ENCODE results near the gene APLN.

APLN gene

GRCh38 chrX:129632443-129632842 is 22.3 kb downstream of the APLN start:
- no peak overlapping the region for H3K27ac ChIP-seq (ENCODE audit: low read depth, low read length)
- H3K4me1 ChIP-seq (ENCODE audit: control insufficient read depth, low read length) = no peaks in the 10 kb centered on the region
- no peaks in the 10 kb centered on the region for H3K79me2 ChIP-seq (ENCODE audit: control insufficient read depth, low read length)
- no peaks in the 10 kb centered on the region for H3F3A ChIP-seq (ENCODE audit: control insufficient read depth, insufficient read depth)
- no peaks in the 10 kb centered on the region for H4K20me1 ChIP-seq (ENCODE audit: control insufficient read depth, insufficient read depth, low read depth, low read length)
- no peaks in the 10 kb centered on the region for H3K36me3 ChIP-seq (ENCODE audit: control insufficient read depth, low read length)
- no peaks in the 10 kb centered on the region for H3K9me2 ChIP-seq (replicated peaks; ENCODE audit: control insufficient read depth, low read length)
- no peaks in the 10 kb centered on the region for H3K9me3 ChIP-seq (ENCODE audit: control insufficient read depth, insufficient read depth, low read length)
- no peak overlapping the region for H3K4me3 ChIP-seq (ENCODE audit: low read length)
- no peak for TF ChIP-seq EZH2phosphoT487 (IDR thresholded peaks at IDR 0.05; ENCODE audit: borderline replicate concordance, low read length)
- TF ChIP-seq CTCF (IDR thresholded peaks at IDR 0.05; ENCODE audit: low read depth, low read length, poor library complexity, severe bottlenecking) = no peak
- no peak overlapping the region for H3K4me2 ChIP-seq (ENCODE audit: low read length)
- H3K27me3 ChIP-seq (ENCODE audit: control insufficient read depth, low read length) = no peaks in the 10 kb centered on the region

- no peak overlapping the region for H3K27ac ChIP-seq (ENCODE audit: low read depth, low read length)
- H3K79me2 ChIP-seq (ENCODE audit: control insufficient read depth, low read length) = no peaks in the 10 kb centered on the region
- no peaks in the 10 kb centered on the region for H3F3A ChIP-seq (ENCODE audit: control insufficient read depth, insufficient read depth)
- no peaks in the 10 kb centered on the region for H3K4me1 ChIP-seq (ENCODE audit: control insufficient read depth, low read length)
- H3K4me3 ChIP-seq (ENCODE audit: low read length) = no peak overlapping the region
- H3K36me3 ChIP-seq (ENCODE audit: control insufficient read depth, low read length) = no peaks in the 10 kb centered on the region
- H3K9me2 ChIP-seq (replicated peaks; ENCODE audit: control insufficient read depth, low read length) = no peaks in the 10 kb centered on the region
- no peak for TF ChIP-seq EZH2phosphoT487 (IDR thresholded peaks at IDR 0.05; ENCODE audit: borderline replicate concordance, low read length)
- TF ChIP-seq CTCF (IDR thresholded peaks at IDR 0.05; ENCODE audit: low read depth, low read length, poor library complexity, severe bottlenecking) = no peak
- H3K9me3 ChIP-seq (ENCODE audit: control insufficient read depth, insufficient read depth, low read length) = no peaks in the 10 kb centered on the region
- no peaks in the 10 kb centered on the region for H4K20me1 ChIP-seq (ENCODE audit: control insufficient read depth, insufficient read depth, low read depth, low read length)
- H3K27me3 ChIP-seq (ENCODE audit: control insufficient read depth, low read length) = no peaks in the 10 kb centered on the region
- no peak overlapping the region for H3K4me2 ChIP-seq (ENCODE audit: low read length)
These were observed 22.9 kb downstream of the APLN start for GRCh38 chrX:129631849-129632248.

GRCh38 chrX:129629837-129630236 is 24.9 kb downstream of the APLN start:
- Histone ChIP-seq H4K20me1 (ENCODE audit: control insufficient read depth, insufficient read depth, low read depth, low read length) (no peaks in the 10 kb centered on the region), H3K4me1 (ENCODE audit: control insufficient read depth, low read length) (peaks cover 8% of the 10 kb centered on the region), H3K36me3 (ENCODE audit: control insufficient read depth, low read length) (no peaks in the 10 kb centered on the region), H3K9me2 (replicated peaks; ENCODE audit: control insufficient read depth, low read length) (no peaks in the 10 kb centered on the region), H3K27me3 (ENCODE audit: control insufficient read depth, low read length) (no peaks in the 10 kb centered on the region), H3K79me2 (ENCODE audit: control insufficient read depth, low read length) (no peaks in the 10 kb centered on the region), H3K4me3 (ENCODE audit: low read length) (no peak overlapping the region), H3F3A (ENCODE audit: control insufficient read depth, insufficient read depth) (no peaks in the 10 kb centered on the region), H3K27ac (ENCODE audit: low read depth, low read length) (no peak overlapping the region), H3K4me2 (ENCODE audit: low read length) (no peak overlapping the region), H3K9me3 (ENCODE audit: control insufficient read depth, insufficient read depth, low read length) (no peaks in the 10 kb centered on the region)
- no peak for TF ChIP-seq CTCF (IDR thresholded peaks at IDR 0.05; ENCODE audit: low read depth, low read length, poor library complexity, severe bottlenecking)
- no peak for TF ChIP-seq EZH2phosphoT487 (IDR thresholded peaks at IDR 0.05; ENCODE audit: borderline replicate concordance, low read length)

- Histone ChIP-seq H3K4me1 (ENCODE audit: control insufficient read depth, low read length) (peaks cover 8% of the 10 kb centered on the region), H3K36me3 (ENCODE audit: control insufficient read depth, low read length) (no peaks in the 10 kb centered on the region), H3K9me3 (ENCODE audit: control insufficient read depth, insufficient read depth, low read length) (no peaks in the 10 kb centered on the region), H3K79me2 (ENCODE audit: control insufficient read depth, low read length) (no peaks in the 10 kb centered on the region), H3K4me2 (ENCODE audit: low read length) (no peak overlapping the region), H3K9me2 (replicated peaks; ENCODE audit: control insufficient read depth, low read length) (no peaks in the 10 kb centered on the region), H3K27me3 (ENCODE audit: control insufficient read depth, low read length) (no peaks in the 10 kb centered on the region), H3F3A (ENCODE audit: control insufficient read depth, insufficient read depth) (no peaks in the 10 kb centered on the region), H3K27ac (ENCODE audit: low read depth, low read length) (no peak overlapping the region), H3K4me3 (ENCODE audit: low read length) (no peak overlapping the region), H4K20me1 (ENCODE audit: control insufficient read depth, insufficient read depth, low read depth, low read length) (no peaks in the 10 kb centered on the region)
- TF ChIP-seq EZH2phosphoT487 (IDR thresholded peaks at IDR 0.05; ENCODE audit: borderline replicate concordance, low read length) (no peak), CTCF (IDR thresholded peaks at IDR 0.05; ENCODE audit: low read depth, low read length, poor library complexity, severe bottlenecking) (no peak)
These were observed 28.7 kb downstream of the APLN start for GRCh38 chrX:129626026-129626425.
